IMR-90 (cell line): ENCODE results near the gene ARHGAP24. TPM values are rescaled to one million over a fixed set of nuclear protein-coding genes. Genes with fewer than 3 reads are reported as not detected.

Experiments
- ATAC-seq: fragments of 200-7000 bp; cut with Tn5 transposase; 2 replicates; pipeline ENCODE4 v1.9.1; 2020; ENCODE audit warnings: low read depth, mild to moderate bottlenecking, moderate library complexity
- BruUV-seq: library from RNA; stranded (reverse); fragments of 400-500 nt; replicated peaks from 2 replicates; lab custom pipeline; 2021; lab: Mats Ljungman, UMichigan
- CTCF ChIA-PET: fragments of 300-600 bp; formaldehyde crosslinking; extraction: SDS; loops from one replicate; lab custom pipeline; 2021; ENCODE audit warnings: antibody characterized with exemption; lab: Yijun Ruan, JAX
- POLR2A ChIA-PET: fragments of 300-600 bp; sonication (Branson Sonifier 250); formaldehyde crosslinking; loops from one replicate; lab custom pipeline; 2022; ENCODE audit warnings: antibody characterized with exemption; ENCODE audit not compliant: unreplicated experiment; lab: Charles Lee
- DNase-seq: peaks from one replicate; pipeline ENCODE4 v3.0.0; 2013
- H2AFZ ChIP-seq: replicated peaks from 2 replicates; pipeline ENCODE3; 2013; ENCODE audit warnings: low read length, mild to moderate bottlenecking; ENCODE audit not compliant: poor library complexity
- H2AK5ac ChIP-seq: 2 replicates; pipeline ENCODE4 v1.6.1; 2013; ENCODE audit warnings: low read depth, low read length, inconsistent platforms
- H2AK9ac ChIP-seq: replicated peaks from 2 replicates; pipeline ENCODE3; 2013; ENCODE audit warnings: mild to moderate bottlenecking, low read depth, low read length, moderate library complexity; ENCODE audit not compliant: poor library complexity
- H2BK120ac ChIP-seq: 2 replicates; pipeline ENCODE4 v1.6.1; 2013; ENCODE audit warnings: low read depth, low read length, inconsistent platforms
- H2BK15ac ChIP-seq: 3 replicates; pipeline ENCODE4 v1.6.1; 2013; ENCODE audit warnings: low read depth, low read length, inconsistent platforms
- H2BK20ac ChIP-seq: 2 replicates; pipeline ENCODE4 v1.6.1; 2013; ENCODE audit warnings: low read depth, mild to moderate bottlenecking, inconsistent platforms, low read length, moderate library complexity
- H2BK5ac ChIP-seq: 2 replicates; pipeline ENCODE4 v1.6.1; 2013; ENCODE audit warnings: mild to moderate bottlenecking, low read depth, low read length, inconsistent platforms; ENCODE audit not compliant: poor library complexity, severe bottlenecking
- H3K14ac ChIP-seq: replicated peaks from 2 replicates; pipeline ENCODE4 v1.6.1; 2013; ENCODE audit warnings: low read depth, low read length, inconsistent platforms
- H3K18ac ChIP-seq: 2 replicates; pipeline ENCODE4 v1.6.1; 2013; ENCODE audit warnings: low read depth, low read length, control low read depth
- H3K23ac ChIP-seq: 2 replicates; pipeline ENCODE4 v1.6.1; 2013; ENCODE audit warnings: low read depth, low read length, inconsistent platforms
- H3K27ac ChIP-seq: 2 replicates; pipeline ENCODE4 v1.5.1; 2013; ENCODE audit warnings: mild to moderate bottlenecking, control low read depth, low read length; ENCODE audit not compliant: insufficient read depth
- H3K27me3 ChIP-seq: 2 replicates; pipeline ENCODE4 v1.6.1; 2013; ENCODE audit warnings: low read length; ENCODE audit not compliant: control insufficient read depth, insufficient read depth
- H3K36me3 ChIP-seq: 2 replicates; pipeline ENCODE4 v1.6.1; 2013; ENCODE audit warnings: low read length, mixed read lengths; ENCODE audit not compliant: control insufficient read depth, insufficient read depth
- H3K4ac ChIP-seq: 2 replicates; pipeline ENCODE4 v1.6.1; 2013; ENCODE audit warnings: low read depth, low read length, inconsistent platforms
- H3K4me1 ChIP-seq: 2 replicates; pipeline ENCODE4 v1.6.1; 2013; ENCODE audit warnings: low read length, mixed read lengths; ENCODE audit not compliant: control insufficient read depth, insufficient read depth
- H3K4me2 ChIP-seq: 2 replicates; pipeline ENCODE4 v1.6.1; 2013; ENCODE audit warnings: low read depth, mild to moderate bottlenecking, control low read depth, low read length, moderate library complexity
- H3K4me3 ChIP-seq: 2 replicates; pipeline ENCODE4 v1.5.1; 2013; ENCODE audit warnings: low read depth, mild to moderate bottlenecking, control low read depth, low read length, moderate library complexity; ENCODE audit not compliant: insufficient read depth
- H3K56ac ChIP-seq: 2 replicates; pipeline ENCODE4 v1.6.1; 2013; ENCODE audit warnings: low read length, inconsistent platforms; ENCODE audit not compliant: insufficient read depth; ENCODE audit errors: extremely low read depth
- H3K79me1 ChIP-seq, 2 experiments: 2 replicates each; pipeline ENCODE4 v1.6.1; 2013; ENCODE audit warnings: low read length in 2 of 2, inconsistent platforms in 1 of 2, low read depth in 1 of 2
- H3K9ac ChIP-seq: 2 replicates; pipeline ENCODE4 v1.6.1; 2013; ENCODE audit warnings: low read depth, low read length, control low read depth
- H3K9me1 ChIP-seq: 2 replicates; pipeline ENCODE4 v1.6.1; 2013; ENCODE audit warnings: low read length, inconsistent platforms; ENCODE audit not compliant: insufficient read depth
- H3K9me3 ChIP-seq: 2 replicates; pipeline ENCODE4 v1.6.1; 2013; ENCODE audit warnings: low read length; ENCODE audit not compliant: control insufficient read depth, insufficient read depth
- H4K20me1 ChIP-seq: 2 replicates; pipeline ENCODE4 v1.6.1; 2013; ENCODE audit warnings: low read length, inconsistent platforms; ENCODE audit not compliant: insufficient read depth
- H4K5ac ChIP-seq: 2 replicates; pipeline ENCODE4 v1.6.1; 2013; ENCODE audit warnings: mild to moderate bottlenecking, low read depth, low read length, control low read depth
- H4K8ac ChIP-seq, 2 experiments: 2 replicates each; pipeline ENCODE4 v1.6.1; 2013; ENCODE audit warnings: low read depth in 2 of 2, low read length in 2 of 2, control low read depth in 1 of 2, inconsistent platforms in 1 of 2
- H4K91ac ChIP-seq: 2 replicates; pipeline ENCODE4 v1.6.1; 2013; ENCODE audit warnings: low read depth, low read length, inconsistent platforms; ENCODE audit not compliant: insufficient read depth
- CEBPB ChIP-seq: IDR thresholded peaks from 2 replicates; pipeline ENCODE4 v1.6.1; 2012; ENCODE audit warnings: low read depth, low read length, improper control_type of control experiment
- CHD1 ChIP-seq: IDR thresholded peaks from 2 replicates; pipeline ENCODE4 v1.6.1; 2012; ENCODE audit warnings: low read depth, low read length, improper control_type of control experiment
- CTCF ChIP-seq: conservative IDR thresholded peaks from 2 replicates; pipeline ENCODE4 v1.5.1; 2012; ENCODE audit warnings: mild to moderate bottlenecking, low read depth, low read length, improper control_type of control experiment
- FOS ChIP-seq: fragments of 150-350 bp; IDR thresholded peaks from 2 replicates; pipeline ENCODE4 v1.6.1; 2016; ENCODE audit warnings: low read depth, low read length
- MAFK ChIP-seq: IDR thresholded peaks from 2 replicates; pipeline ENCODE4 v1.6.1; 2012; ENCODE audit warnings: low read depth, low read length, improper control_type of control experiment
- MAZ ChIP-seq: IDR thresholded peaks from 2 replicates; pipeline ENCODE4 v1.6.1; 2012; ENCODE audit warnings: low read depth, mild to moderate bottlenecking, low read length, improper control_type of control experiment, moderate library complexity, borderline replicate concordance
- NFE2L2 ChIP-seq: fragments of 150-350 bp; IDR thresholded peaks from 2 replicates; pipeline ENCODE4 v1.6.1; 2016; ENCODE audit warnings: low read depth, mild to moderate bottlenecking, low read length
- RAD21 ChIP-seq: IDR thresholded peaks from 2 replicates; pipeline ENCODE4 v1.6.1; 2012; ENCODE audit warnings: low read length, improper control_type of control experiment
- RFX5 ChIP-seq: IDR thresholded peaks from 2 replicates; pipeline ENCODE4 v1.8.0; 2012; ENCODE audit warnings: low read depth, mild to moderate bottlenecking, low read length, moderate library complexity
- SMC3 ChIP-seq: fragments of 150-350 bp; IDR thresholded peaks from 2 replicates; pipeline ENCODE4 v1.6.1; 2016; ENCODE audit warnings: low read depth, mild to moderate bottlenecking, antibody characterized with exemption, low read length, moderate library complexity
- USF2 ChIP-seq: fragments of 150-350 bp; IDR thresholded peaks from 2 replicates; pipeline ENCODE4 v1.6.1; 2017; ENCODE audit warnings: mild to moderate bottlenecking, antibody characterized with exemption, low read length, low read depth
- WGBS, 2 experiments: methylation state at CpG; one replicate each; pipeline versions ENCODE4 v1.1.5 to v1.1.7; 2013; ENCODE audit warnings: missing lambda C conversion rate in 2 of 2; ENCODE audit not compliant: insufficient read length in 1 of 2; ENCODE audit errors: extremely low coverage in 2 of 2; 5-methylcytosine and 5-hydroxymethylcytosine counted together
- dilution Hi-C: fragments of 300-500 bp; cut with HindIII; formaldehyde crosslinking; loops from one replicate; pipeline ENCODE4 v1.14.3; 2018; ENCODE audit warnings: low sequenced_read_pairs; ENCODE audit not compliant: unreplicated experiment
- in situ Hi-C: fragments of 300-500 bp; cut with MboI; formaldehyde crosslinking; loops from 3 replicates; pipeline ENCODE4 v1.14.3; 2019; ENCODE audit warnings: low sequenced_read_pairs, inconsistent platforms, mixed read lengths
- intact Hi-C: fragments of 100-400 bp; cut with micrococcal nuclease; formaldehyde crosslinking; loops from 2 replicates; pipeline ENCODE4 v1.10.0; 2022
- polyA plus RNA-seq, 3 experiments: library from polyadenylated mRNA; depleted of rRNA; stranded (reverse); fragments of >200 nt; gene quantifications; 2 replicates each; pipeline ENCODE4 v1.2.3, GENCODE V29; 2012; ENCODE audit warnings: low replicate concordance in 1 of 3
- total RNA-seq: library from RNA; depleted of rRNA; stranded (reverse); fragments of >200 nt; gene quantifications from 2 replicates; pipeline ENCODE4 v1.2.3, GENCODE V29; 2012

The ARHGAP24 gene
- total and polyA plus RNA-seq, 2 of the 4 experiments (the other 2 are of a cell fraction), result 11.9 to 24.0 TPM

- Histone ChIP-seq H3K27me3 (no peaks in the 10 kb centered on the region), H3K9me1 (no peaks in the 10 kb centered on the region; the same call in 1 of the 2 replicates), H3K9me3 (no peaks in the 10 kb centered on the region), H2BK15ac (no peak overlapping the region), H3K18ac (no peak overlapping the region), H3K36me3 (no peaks in the 10 kb centered on the region), H3K4me1 (no peaks in the 10 kb centered on the region), H3K79me1 (peaks cover 10 to 21% of the 10 kb centered on the region in 2 experiments), H2AK5ac (no peak overlapping the region), H3K4ac (no peak overlapping the region), H2BK20ac (no peak overlapping the region), H3K56ac (no peak overlapping the region), H2BK120ac (no peak overlapping the region), H3K4me2 (no peak overlapping the region), H2AK9ac (no peak overlapping the region), H2AFZ (no peak overlapping the region), H3K23ac (no peak overlapping the region), H4K5ac (no peak overlapping the region), H3K4me3 (no peak overlapping the region), H4K20me1 (peaks cover 4% of the 10 kb centered on the region; the same call in 1 of the 2 replicates), H3K9ac (no peak overlapping the region), H3K27ac (no peak overlapping the region), H2BK5ac (no peak overlapping the region), H4K8ac (no peak overlapping the region), H3K14ac (no peak overlapping the region), H4K91ac (no peak overlapping the region)
- CTCF ChIA-PET, result no interaction called here
- intact Hi-C loops, result no loop called here
- POLR2A ChIA-PET, result no interaction called here
- dilution Hi-C loops, result no loop called here
- DNase-seq (no peak), ATAC-seq (no peak)
- TF ChIP-seq CHD1 (no peak), CEBPB (no peak), RAD21 (no peak), FOS (no peak), MAZ (no peak), SMC3 (no peak), CTCF (no peak), USF2 (no peak), MAFK (no peak), NFE2L2 (no peak), RFX5 (no peak)
- BruUV-seq, result no TSS peak
- no CpG with 5 or more reads among the region's 1 CpG for WGBS, 2 experiments
- in situ Hi-C loops, result no loop called here
Observed at GRCh38 chr4:85886665-85887064, 411.7 kb downstream of the ARHGAP24 start.
